ENCODE measurements around the gene SCGB1D2. TPM values are rescaled to one million over a fixed set of nuclear protein-coding genes. Genes with fewer than 3 reads are reported as not detected.

Gene SCGB1D2
- total and polyA plus RNA-seq, 2 of the 4 experiments (the other 2 are of a cell fraction): not detected

DNA sequence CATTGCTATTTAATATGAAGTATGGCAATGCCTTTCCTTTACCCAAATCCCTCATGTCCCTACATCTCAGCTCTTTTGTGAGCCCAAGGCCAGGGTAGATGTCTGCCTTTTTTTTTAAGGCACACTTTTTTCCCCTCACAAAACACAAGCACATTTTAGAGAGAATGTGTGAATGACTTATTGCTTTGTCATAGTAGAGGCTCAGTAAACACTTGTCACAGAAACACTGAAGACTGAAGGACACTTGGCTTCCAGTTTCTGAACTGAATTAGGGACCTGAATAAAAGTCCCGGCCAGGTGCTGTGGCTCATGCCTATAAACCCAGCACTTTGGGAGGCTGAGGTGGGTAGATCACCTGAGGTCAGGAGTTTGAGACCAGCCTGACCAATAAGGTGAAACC lies 25.0 kb downstream of the SCGB1D2 start:
- intact Hi-C loops (cut with micrococcal nuclease): no loop called here
- dilution Hi-C loops (cut with HindIII; ENCODE audit: low sequenced_read_pairs, unreplicated experiment): no loop called here
- H2AFZ ChIP-seq (replicated peaks; ENCODE audit: low read length, poor library complexity): no peak overlapping the region
- H3K27me3 ChIP-seq (ENCODE audit: control insufficient read depth, insufficient read depth, low read length): peaks cover 2% of the 10 kb centered on the region; the same call in 1 of the 2 replicates
- no peaks in the 10 kb centered on the region for H3K4me1 ChIP-seq (ENCODE audit: control insufficient read depth, insufficient read depth, low read length)
- H3K4ac ChIP-seq (ENCODE audit: low read depth, low read length): no peak overlapping the region
- no peaks in the 10 kb centered on the region for H3K79me1 ChIP-seq (ENCODE audit: low read depth in 1 of 2, low read length in 2 of 2)
- no peak overlapping the region for H4K91ac ChIP-seq (ENCODE audit: insufficient read depth, low read depth, low read length)
- H2BK120ac ChIP-seq (ENCODE audit: low read depth, low read length): no peak overlapping the region
- no CpG with 5 or more reads among the region's 1 CpG for whole genome bisulfite sequencing, 2 experiments (ENCODE audit: extremely low coverage in 2 of 2, insufficient read length in 1 of 2)
- no peak overlapping the region for H3K23ac ChIP-seq (ENCODE audit: low read depth, low read length)
- H2BK5ac ChIP-seq (ENCODE audit: low read depth, low read length, poor library complexity, severe bottlenecking): no peak overlapping the region
- no TSS peak for BruUV-seq (replicated peaks)
- H2AK5ac ChIP-seq (ENCODE audit: low read depth, low read length): no peak overlapping the region
- no peak overlapping the region for H2AK9ac ChIP-seq (replicated peaks; ENCODE audit: low read depth, low read length, poor library complexity)
- no peak for ATAC-seq (ENCODE audit: low read depth)
- no peak for DNase-seq
- H3K14ac ChIP-seq (replicated peaks; ENCODE audit: low read depth, low read length): no peak overlapping the region
- no peak overlapping the region for H4K5ac ChIP-seq (ENCODE audit: low read depth, low read length)
- no peak overlapping the region for H3K18ac ChIP-seq (ENCODE audit: low read depth, low read length)
- H3K9me3 ChIP-seq (ENCODE audit: control insufficient read depth, insufficient read depth, low read length): no peaks in the 10 kb centered on the region
- H3K27ac ChIP-seq (ENCODE audit: insufficient read depth, low read length): no peak overlapping the region
- CTCF ChIA-PET: no interaction called here
- no peaks in the 10 kb centered on the region; the same call in 1 of the 2 replicates for H3K9me1 ChIP-seq (ENCODE audit: insufficient read depth, low read length)
- no peak overlapping the region for H2BK15ac ChIP-seq (ENCODE audit: low read depth, low read length)
- TF ChIP-seq BHLHE40 (IDR thresholded peaks at IDR 0.05; ENCODE audit: low read depth, low read length) (no peak), MAZ (IDR thresholded peaks at IDR 0.05; ENCODE audit: borderline replicate concordance, low read depth, low read length) (no peak), CHD1 (IDR thresholded peaks at IDR 0.05; ENCODE audit: low read depth, low read length) (no peak), RCOR1 (IDR thresholded peaks at IDR 0.05; ENCODE audit: insufficient replicate concordance, low read length) (no peak), FOS (IDR thresholded peaks at IDR 0.05; ENCODE audit: low read depth, low read length) (no peak), RAD21 (IDR thresholded peaks at IDR 0.05; ENCODE audit: low read length) (no peak), POLR2A (IDR thresholded peaks at IDR 0.05; ENCODE audit: low read depth, low read length) (no peak), MXI1 (IDR thresholded peaks at IDR 0.05; ENCODE audit: borderline replicate concordance, low read depth, low read length) (no peak), SMC3 (IDR thresholded peaks at IDR 0.05; ENCODE audit: low read depth, low read length) (no peak), MAFK (IDR thresholded peaks at IDR 0.05; ENCODE audit: low read depth, low read length) (no peak), NFE2L2 (IDR thresholded peaks at IDR 0.05; ENCODE audit: low read depth, low read length) (no peak), RFX5 (IDR thresholded peaks at IDR 0.05; ENCODE audit: low read depth, low read length) (no peak), CEBPB (IDR thresholded peaks at IDR 0.05; ENCODE audit: low read depth, low read length) (no peak)
- TF ChIP-seq, protein P1, sequence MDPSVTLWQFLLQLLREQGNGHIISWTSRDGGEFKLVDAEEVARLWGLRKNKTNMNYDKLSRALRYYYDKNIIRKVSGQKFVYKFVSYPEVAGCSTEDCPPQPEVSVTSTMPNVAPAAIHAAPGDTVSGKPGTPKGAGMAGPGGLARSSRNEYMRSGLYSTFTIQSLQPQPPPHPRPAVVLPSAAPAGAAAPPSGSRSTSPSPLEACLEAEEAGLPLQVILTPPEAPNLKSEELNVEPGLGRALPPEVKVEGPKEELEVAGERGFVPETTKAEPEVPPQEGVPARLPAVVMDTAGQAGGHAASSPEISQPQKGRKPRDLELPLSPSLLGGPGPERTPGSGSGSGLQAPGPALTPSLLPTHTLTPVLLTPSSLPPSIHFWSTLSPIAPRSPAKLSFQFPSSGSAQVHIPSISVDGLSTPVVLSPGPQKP (IDR thresholded peaks at IDR 0.05; ENCODE audit: borderline replicate concordance, low read depth, low read length): no peak
- TF ChIP-seq, protein P2, sequence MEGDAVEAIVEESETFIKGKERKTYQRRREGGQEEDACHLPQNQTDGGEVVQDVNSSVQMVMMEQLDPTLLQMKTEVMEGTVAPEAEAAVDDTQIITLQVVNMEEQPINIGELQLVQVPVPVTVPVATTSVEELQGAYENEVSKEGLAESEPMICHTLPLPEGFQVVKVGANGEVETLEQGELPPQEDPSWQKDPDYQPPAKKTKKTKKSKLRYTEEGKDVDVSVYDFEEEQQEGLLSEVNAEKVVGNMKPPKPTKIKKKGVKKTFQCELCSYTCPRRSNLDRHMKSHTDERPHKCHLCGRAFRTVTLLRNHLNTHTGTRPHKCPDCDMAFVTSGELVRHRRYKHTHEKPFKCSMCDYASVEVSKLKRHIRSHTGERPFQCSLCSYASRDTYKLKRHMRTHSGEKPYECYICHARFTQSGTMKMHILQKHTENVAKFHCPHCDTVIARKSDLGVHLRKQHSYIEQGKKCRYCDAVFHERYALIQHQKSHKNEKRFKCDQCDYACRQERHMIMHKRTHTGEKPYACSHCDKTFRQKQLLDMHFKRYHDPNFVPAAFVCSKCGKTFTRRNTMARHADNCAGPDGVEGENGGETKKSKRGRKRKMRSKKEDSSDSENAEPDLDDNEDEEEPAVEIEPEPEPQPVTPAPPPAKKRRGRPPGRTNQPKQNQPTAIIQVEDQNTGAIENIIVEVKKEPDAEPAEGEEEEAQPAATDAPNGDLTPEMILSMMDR (conservative IDR thresholded peaks at IDR 0.05; ENCODE audit: low read depth, low read length): no peak
- TF ChIP-seq, protein P3, sequence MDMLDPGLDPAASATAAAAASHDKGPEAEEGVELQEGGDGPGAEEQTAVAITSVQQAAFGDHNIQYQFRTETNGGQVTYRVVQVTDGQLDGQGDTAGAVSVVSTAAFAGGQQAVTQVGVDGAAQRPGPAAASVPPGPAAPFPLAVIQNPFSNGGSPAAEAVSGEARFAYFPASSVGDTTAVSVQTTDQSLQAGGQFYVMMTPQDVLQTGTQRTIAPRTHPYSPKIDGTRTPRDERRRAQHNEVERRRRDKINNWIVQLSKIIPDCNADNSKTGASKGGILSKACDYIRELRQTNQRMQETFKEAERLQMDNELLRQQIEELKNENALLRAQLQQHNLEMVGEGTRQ (IDR thresholded peaks at IDR 0.05; ENCODE audit: low read depth, low read length): no peak
- H3K36me3 ChIP-seq (ENCODE audit: control insufficient read depth, insufficient read depth, low read length): no peaks in the 10 kb centered on the region
- no peak overlapping the region for H2BK20ac ChIP-seq (ENCODE audit: low read depth, low read length)
- H3K4me2 ChIP-seq (ENCODE audit: low read depth, low read length): no peak overlapping the region
- POLR2A ChIA-PET (ENCODE audit: unreplicated experiment): no interaction called here
- no peak overlapping the region for H3K4me3 ChIP-seq (ENCODE audit: insufficient read depth, low read depth, low read length)
- in situ Hi-C loops (cut with MboI; ENCODE audit: low sequenced_read_pairs): no loop called here
- H4K20me1 ChIP-seq (ENCODE audit: insufficient read depth, low read length): no peaks in the 10 kb centered on the region
- no peak overlapping the region for H4K8ac ChIP-seq (ENCODE audit: low read depth in 2 of 2, low read length in 2 of 2)
- H3K9ac ChIP-seq (ENCODE audit: low read depth, low read length): no peak overlapping the region
- H3K56ac ChIP-seq (ENCODE audit: extremely low read depth, insufficient read depth, low read length): no peak overlapping the region

Measured in IMR-90 (cell line).